ENCODE data around the gene KIF12.

Gene KIF12

GRCh38 chr9:114089206-114089840 lies 9.8 kb downstream of the KIF12 start:
- no peaks in the 10 kb centered on the region for H3K9me3 ChIP-seq (ENCODE audit: control insufficient read depth, insufficient read depth, low read length)
- no peaks in the 10 kb centered on the region for H3K79me2 ChIP-seq (ENCODE audit: control insufficient read depth, low read length)
- no peaks in the 10 kb centered on the region for H3K9me2 ChIP-seq (replicated peaks; ENCODE audit: control insufficient read depth, low read length)
- no peak for TF ChIP-seq EZH2phosphoT487 (IDR thresholded peaks at IDR 0.05; ENCODE audit: borderline replicate concordance, low read length)
- TF ChIP-seq CTCF (IDR thresholded peaks at IDR 0.05; ENCODE audit: low read depth, low read length, poor library complexity, severe bottlenecking): no peak
- peaks cover 13% of the 10 kb centered on the region for H3K27me3 ChIP-seq (ENCODE audit: control insufficient read depth, low read length)
- H3K36me3 ChIP-seq (ENCODE audit: control insufficient read depth, low read length): no peaks in the 10 kb centered on the region
- no peaks in the 10 kb centered on the region for H4K20me1 ChIP-seq (ENCODE audit: control insufficient read depth, insufficient read depth, low read depth, low read length)
- no peaks in the 10 kb centered on the region for H3F3A ChIP-seq (ENCODE audit: control insufficient read depth, insufficient read depth)
- no peaks in the 10 kb centered on the region for H3K4me1 ChIP-seq (ENCODE audit: control insufficient read depth, low read length)
- no peak overlapping the region for H3K4me2 ChIP-seq (ENCODE audit: low read length)
- no peak overlapping the region for H3K27ac ChIP-seq (ENCODE audit: low read depth, low read length)
- H3K4me3 ChIP-seq (ENCODE audit: low read length): no peak overlapping the region

- H3K9me2 ChIP-seq (replicated peaks; ENCODE audit: control insufficient read depth, low read length): no peaks in the 10 kb centered on the region
- no peaks in the 10 kb centered on the region for H3F3A ChIP-seq (ENCODE audit: control insufficient read depth, insufficient read depth)
- no peaks in the 10 kb centered on the region for H4K20me1 ChIP-seq (ENCODE audit: control insufficient read depth, insufficient read depth, low read depth, low read length)
- no peaks in the 10 kb centered on the region for H3K36me3 ChIP-seq (ENCODE audit: control insufficient read depth, low read length)
- peaks cover 16% of the 10 kb centered on the region for H3K27me3 ChIP-seq (ENCODE audit: control insufficient read depth, low read length)
- H3K4me3 ChIP-seq (ENCODE audit: low read length): no peak overlapping the region
- no peak overlapping the region for H3K27ac ChIP-seq (ENCODE audit: low read depth, low read length)
- H3K4me2 ChIP-seq (ENCODE audit: low read length): no peak overlapping the region
- H3K4me1 ChIP-seq (ENCODE audit: control insufficient read depth, low read length): no peaks in the 10 kb centered on the region
- TF ChIP-seq CTCF (IDR thresholded peaks at IDR 0.05; ENCODE audit: low read depth, low read length, poor library complexity, severe bottlenecking) (no peak), EZH2phosphoT487 (IDR thresholded peaks at IDR 0.05; ENCODE audit: borderline replicate concordance, low read length) (no peak)
- H3K79me2 ChIP-seq (ENCODE audit: control insufficient read depth, low read length): no peaks in the 10 kb centered on the region
- H3K9me3 ChIP-seq (ENCODE audit: control insufficient read depth, insufficient read depth, low read length): no peaks in the 10 kb centered on the region
These were observed 10.4 kb downstream of the KIF12 start for GRCh38 chr9:114088571-114089170.

- no peaks in the 10 kb centered on the region for H3K36me3 ChIP-seq (ENCODE audit: control insufficient read depth, low read length)
- TF ChIP-seq CTCF (IDR thresholded peaks at IDR 0.05; ENCODE audit: low read depth, low read length, poor library complexity, severe bottlenecking): no peak
- no peak for TF ChIP-seq EZH2phosphoT487 (IDR thresholded peaks at IDR 0.05; ENCODE audit: borderline replicate concordance, low read length)
- no peaks in the 10 kb centered on the region for H4K20me1 ChIP-seq (ENCODE audit: control insufficient read depth, insufficient read depth, low read depth, low read length)
- no peaks in the 10 kb centered on the region for H3K9me2 ChIP-seq (replicated peaks; ENCODE audit: control insufficient read depth, low read length)
- H3F3A ChIP-seq (ENCODE audit: control insufficient read depth, insufficient read depth): no peaks in the 10 kb centered on the region
- no peaks in the 10 kb centered on the region for H3K9me3 ChIP-seq (ENCODE audit: control insufficient read depth, insufficient read depth, low read length)
- no peaks in the 10 kb centered on the region for H3K4me1 ChIP-seq (ENCODE audit: control insufficient read depth, low read length)
- no peaks in the 10 kb centered on the region for H3K79me2 ChIP-seq (ENCODE audit: control insufficient read depth, low read length)
- no peak overlapping the region for H3K4me2 ChIP-seq (ENCODE audit: low read length)
- H3K27ac ChIP-seq (ENCODE audit: low read depth, low read length): no peak overlapping the region
- H3K4me3 ChIP-seq (ENCODE audit: low read length): no peak overlapping the region
- peaks cover 17% of the 10 kb centered on the region for H3K27me3 ChIP-seq (ENCODE audit: control insufficient read depth, low read length)
These were observed 11.4 kb downstream of the KIF12 start for GRCh38 chr9:114087721-114088120.
